DOHH2 (cell line): Measurements from ENCODE around the gene AFF2.

Experiments used
- H3F3A ChIP-seq: fragments of 200-600 bp; sonication (generic), shearing (Covaris generic); 2 replicates; pipeline ENCODE4 v1.6.0; 2016; ENCODE audit warnings: antibody characterized with exemption, mild to moderate bottlenecking; ENCODE audit not compliant: control insufficient read depth, insufficient read depth
- H3K27ac ChIP-seq: fragments of 200-600 bp; sonication (generic); 2 replicates; pipeline ENCODE4 v1.5.1; 2014; ENCODE audit warnings: low read depth, mild to moderate bottlenecking, low read length, moderate library complexity
- H3K27me3 ChIP-seq: fragments of 200-600 bp; sonication (generic); 2 replicates; pipeline ENCODE4 v1.6.1; 2014; ENCODE audit warnings: mild to moderate bottlenecking, low read length, mixed read lengths; ENCODE audit not compliant: control insufficient read depth
- H3K36me3 ChIP-seq: fragments of 200-600 bp; sonication (generic); 2 replicates; pipeline ENCODE4 v1.6.1; 2014; ENCODE audit warnings: mild to moderate bottlenecking, low read length, moderate library complexity, mixed read lengths; ENCODE audit not compliant: control insufficient read depth
- H3K4me1 ChIP-seq: fragments of 200-600 bp; sonication (generic); 2 replicates; pipeline ENCODE4 v1.6.1; 2014; ENCODE audit warnings: mild to moderate bottlenecking, low read length, mixed read lengths; ENCODE audit not compliant: control insufficient read depth
- H3K4me2 ChIP-seq: fragments of 200-600 bp; sonication (generic); 2 replicates; pipeline ENCODE4 v1.6.0; 2014; ENCODE audit warnings: mild to moderate bottlenecking, low read length, moderate library complexity
- H3K4me3 ChIP-seq: fragments of 200-600 bp; sonication (generic); 2 replicates; pipeline ENCODE4 v1.5.1; 2014; ENCODE audit warnings: mild to moderate bottlenecking, low read length, mixed read lengths
- H3K79me2 ChIP-seq: fragments of 200-600 bp; sonication (generic); 2 replicates; pipeline ENCODE4 v1.6.1; 2014; ENCODE audit warnings: mild to moderate bottlenecking, low read length, mixed read lengths; ENCODE audit not compliant: control insufficient read depth
- H3K9me2 ChIP-seq: fragments of 200-600 bp; sonication (generic); replicated peaks from 2 replicates; pipeline ENCODE4 v1.6.1; 2014; ENCODE audit warnings: mild to moderate bottlenecking, low read length, mixed read lengths; ENCODE audit not compliant: control insufficient read depth
- H3K9me3 ChIP-seq: fragments of 200-600 bp; sonication (generic); 2 replicates; pipeline ENCODE4 v1.6.1; 2014; ENCODE audit warnings: antibody characterized with exemption, low read length, mixed read lengths; ENCODE audit not compliant: control insufficient read depth, insufficient read depth
- H4K20me1 ChIP-seq: fragments of 200-600 bp; sonication (generic); 2 replicates; pipeline ENCODE4 v1.6.0; 2014; ENCODE audit warnings: low read depth, mild to moderate bottlenecking, antibody characterized with exemption, low read length, moderate library complexity; ENCODE audit not compliant: control insufficient read depth, insufficient read depth
- CTCF ChIP-seq: fragments of 200-600 bp; sonication (generic); IDR thresholded peaks from one replicate; pipeline ENCODE4 v1.5.1; 2014; ENCODE audit warnings: antibody characterized with exemption, mild to moderate bottlenecking, low read depth, low read length; ENCODE audit not compliant: poor library complexity, severe bottlenecking
- EZH2phosphoT487 ChIP-seq: fragments of 200-600 bp; sonication (generic); IDR thresholded peaks from 2 replicates; pipeline ENCODE4 v1.6.1; 2017; ENCODE audit warnings: borderline replicate concordance, mild to moderate bottlenecking, antibody characterized with exemption, low read length, moderate library complexity, mixed read lengths

The AFF2 gene

GRCh38 chrX:149003863-149004660, 503.6 kb downstream of the AFF2 start:
- Histone ChIP-seq H3K4me2 (no peak overlapping the region), H3K4me3 (no peak overlapping the region)

GRCh38 chrX:149004936-149005335, 504.5 kb downstream of the AFF2 start:
- TF ChIP-seq CTCF (no peak), EZH2phosphoT487 (no peak)
- Histone ChIP-seq H3F3A (no peaks in the 10 kb centered on the region), H3K4me2 (no peak overlapping the region), H3K9me2 (no peaks in the 10 kb centered on the region), H3K4me1 (peaks cover 18% of the 10 kb centered on the region), H3K9me3 (no peaks in the 10 kb centered on the region), H3K27me3 (no peaks in the 10 kb centered on the region), H4K20me1 (no peaks in the 10 kb centered on the region), H3K36me3 (no peaks in the 10 kb centered on the region), H3K79me2 (no peaks in the 10 kb centered on the region), H3K4me3 (no peak overlapping the region), H3K27ac (no peak overlapping the region)

More at GRCh38 chrX:149003863-149004660, 503.6 kb downstream of the AFF2 start:
- TF ChIP-seq CTCF (no peak), EZH2phosphoT487 (no peak)
- no peaks in the 10 kb centered on the region for H3K79me2 ChIP-seq
- no peaks in the 10 kb centered on the region for H3K9me2 ChIP-seq
- H3K4me1 ChIP-seq = peaks cover 18% of the 10 kb centered on the region
- H3K36me3 ChIP-seq = no peaks in the 10 kb centered on the region
- no peaks in the 10 kb centered on the region for H4K20me1 ChIP-seq
- no peaks in the 10 kb centered on the region for H3K27me3 ChIP-seq
- no peak overlapping the region for H3K27ac ChIP-seq
- H3K9me3 ChIP-seq = no peaks in the 10 kb centered on the region
- H3F3A ChIP-seq = no peaks in the 10 kb centered on the region

- no peaks in the 10 kb centered on the region for H3K9me2 ChIP-seq
- no peak overlapping the region for H3K4me3 ChIP-seq
- no peak for TF ChIP-seq EZH2phosphoT487
- no peak for TF ChIP-seq CTCF
- H3K4me2 ChIP-seq = no peak overlapping the region
- no peaks in the 10 kb centered on the region for H3K36me3 ChIP-seq
- no peaks in the 10 kb centered on the region for H3K27me3 ChIP-seq
- no peaks in the 10 kb centered on the region for H3K79me2 ChIP-seq
- no peaks in the 10 kb centered on the region for H4K20me1 ChIP-seq
- no peak overlapping the region for H3K27ac ChIP-seq
- H3K9me3 ChIP-seq = no peaks in the 10 kb centered on the region
- peaks cover 18% of the 10 kb centered on the region for H3K4me1 ChIP-seq
- H3F3A ChIP-seq = no peaks in the 10 kb centered on the region
These were observed 505.8 kb downstream of the AFF2 start for GRCh38 chrX:149006235-149006634.
